HG03460 (cell line): ENCODE measurements around the gene PTPRN2.
"Not testable (repeated sequence)": the region's sequence is repeated elsewhere in the genome, so short reads cannot be mapped to it uniquely, and the experiment has no call there.

Experiments used
- ATAC-seq: cut with Tn5 transposase; IDR thresholded peaks from one replicate; pipeline ENCODE4 v1.9.1; 2021; ENCODE audit not compliant: unreplicated experiment

Gene PTPRN2

GRCh38 chr7:157576415-157576814, 1011.2 kb downstream of the PTPRN2 start:
- ATAC-seq = no peak

GRCh38 chr7:157575777-157576176, 1011.8 kb downstream of the PTPRN2 start:
- no peak for ATAC-seq

- ATAC-seq = no peak
These were observed 1012.6 kb downstream of the PTPRN2 start for GRCh38 chr7:157574914-157575586.

GRCh38 chr7:157574120-157574825, 1013.4 kb downstream of the PTPRN2 start:
- no peak for ATAC-seq

- ATAC-seq = no peak
These were observed 1014.4 kb downstream of the PTPRN2 start for GRCh38 chr7:157573244-157573643.

- ATAC-seq = no peak
These were observed 1015.0 kb downstream of the PTPRN2 start for GRCh38 chr7:157572622-157573021.

- ATAC-seq = no peak
These were observed 1017.0 kb downstream of the PTPRN2 start for GRCh38 chr7:157570531-157571200.

GRCh38 chr7:157569967-157570366, 1017.7 kb downstream of the PTPRN2 start:
- ATAC-seq = no peak

- ATAC-seq = peak; percentile 79
These were observed 1018.6 kb downstream of the PTPRN2 start for GRCh38 chr7:157568770-157569584.

GRCh38 chr7:157568106-157568769, 1019.4 kb downstream of the PTPRN2 start:
- ATAC-seq = no peak

GRCh38 chr7:157567666-157568065, 1020.0 kb downstream of the PTPRN2 start:
- ATAC-seq = no peak

GRCh38 chr7:157566631-157567006, 1021.0 kb downstream of the PTPRN2 start:
- ATAC-seq = no peak

- ATAC-seq = no peak
These were observed 1021.5 kb downstream of the PTPRN2 start for GRCh38 chr7:157565981-157566630.

GRCh38 chr7:157565201-157565626, 1022.4 kb downstream of the PTPRN2 start:
- ATAC-seq = no peak

- no peak for ATAC-seq
These were observed 1023.0 kb downstream of the PTPRN2 start for GRCh38 chr7:157564517-157565177.

- ATAC-seq = not testable (repeated sequence)
These were observed 1024.0 kb downstream of the PTPRN2 start for GRCh38 chr7:157563467-157564135.

GRCh38 chr7:157562522-157563398, 1024.9 kb downstream of the PTPRN2 start:
- ATAC-seq = not testable (repeated sequence)

GRCh38 chr7:157561816-157562410, 1025.7 kb downstream of the PTPRN2 start:
- ATAC-seq = no peak
